HG02642 (cell line): ENCODE results near the gene ZNF20.
"Not testable (repeated sequence)": the region's sequence is repeated elsewhere in the genome, so short reads cannot be mapped to it uniquely, and the experiment has no call there.

ENCODE experiments used
- ATAC-seq: cut with Tn5 transposase; IDR thresholded peaks from one replicate; pipeline ENCODE4 v1.9.1; 2021; ENCODE audit warnings: mild to moderate bottlenecking; ENCODE audit not compliant: unreplicated experiment, poor library complexity

ZNF20 gene

GRCh38 chr19:12113121-12113520 lies 27.0 kb downstream of the ZNF20 start:
- ATAC-seq, result no peak

GRCh38 chr19:12112701-12113100 lies 27.4 kb downstream of the ZNF20 start:
- ATAC-seq, result no peak

GRCh38 chr19:12111943-12112637 lies 28.1 kb downstream of the ZNF20 start:
- no peak for ATAC-seq

- no peak for ATAC-seq
Observed at GRCh38 chr19:12111176-12111575, 29.0 kb downstream of the ZNF20 start.

- not testable (repeated sequence) for ATAC-seq
Observed at GRCh38 chr19:12103909-12104308, 36.2 kb downstream of the ZNF20 start.

- no peak for ATAC-seq
Observed at GRCh38 chr19:12098040-12098439, 42.1 kb downstream of the ZNF20 start.

GRCh38 chr19:12095111-12095790 lies 44.9 kb downstream of the ZNF20 start:
- ATAC-seq, result no peak

GRCh38 chr19:12093777-12094176 lies 46.4 kb downstream of the ZNF20 start:
- ATAC-seq, result no peak

GRCh38 chr19:12092956-12093355 lies 47.2 kb downstream of the ZNF20 start:
- ATAC-seq, result no peak

- ATAC-seq, result peak; percentile 71
Observed at GRCh38 chr19:12092065-12092867, 47.9 kb downstream of the ZNF20 start.

- ATAC-seq, result no peak
Observed at GRCh38 chr19:12090807-12091206, 49.3 kb downstream of the ZNF20 start.

GRCh38 chr19:12085074-12085818 lies 54.9 kb downstream of the ZNF20 start:
- no peak for ATAC-seq

- ATAC-seq, result not testable (repeated sequence)
Observed at GRCh38 chr19:12083336-12083735, 56.8 kb downstream of the ZNF20 start.
